Liver (tissue), 9 donors: Measurements from ENCODE around the gene TRIM63. TPM values are rescaled to one million over a fixed set of nuclear protein-coding genes. Genes with fewer than 3 reads are reported as not detected.

Source experiments
- DNase-seq: peaks from one replicate; pipeline ENCODE4 v3.0.0-alpha.2; 2017; ENCODE audit warnings: low spot score
- H3K27ac ChIP-seq, 2 donors: one replicate each; pipeline ENCODE4 v1.7.0; 2013; ENCODE audit warnings: inconsistent platforms in 2 of 2, low read length in 2 of 2, control low read depth in 1 of 2, low read depth in 1 of 2, mild to moderate bottlenecking in 1 of 2
- H3K27me3 ChIP-seq, 4 donors: one replicate each; pipeline versions ENCODE4 v1.6.1 to v1.7.0; 2013; ENCODE audit warnings: low read length in 3 of 4, inconsistent platforms in 1 of 4, mild to moderate bottlenecking in 1 of 4, moderate library complexity in 1 of 4; ENCODE audit not compliant: control insufficient read depth in 4 of 4, insufficient read depth in 4 of 4
- H3K36me3 ChIP-seq, 4 donors: one replicate each; pipeline versions ENCODE4 v1.6.1 to v1.7.0; 2013; ENCODE audit warnings: low read length in 3 of 4, mild to moderate bottlenecking in 3 of 4, low read depth in 1 of 4, moderate library complexity in 1 of 4; ENCODE audit not compliant: control insufficient read depth in 4 of 4, insufficient read depth in 3 of 4
- H3K4me1 ChIP-seq, 4 donors: one replicate each; pipeline versions ENCODE4 v1.6.1 to v1.7.0; 2013; ENCODE audit warnings: low read length in 3 of 4, mild to moderate bottlenecking in 3 of 4, moderate library complexity in 1 of 4; ENCODE audit not compliant: control insufficient read depth in 4 of 4, insufficient read depth in 4 of 4
- H3K4me3 ChIP-seq, 3 donors: one replicate each; pipeline versions ENCODE4 v1.6.1 to v1.7.0; 2013; ENCODE audit warnings: low read length in 3 of 3, control low read depth in 1 of 3, low read depth in 1 of 3, mild to moderate bottlenecking in 1 of 3
- H3K9ac ChIP-seq, 2 donors: one replicate each; pipeline ENCODE4 v1.7.0; 2013; ENCODE audit warnings: low read length in 2 of 2, mild to moderate bottlenecking in 2 of 2, moderate library complexity in 2 of 2, control low read depth in 1 of 2, low read depth in 1 of 2
- H3K9me3 ChIP-seq, 4 donors: one replicate each; pipeline versions ENCODE4 v1.6.1 to v1.7.0; 2013; ENCODE audit warnings: low read length in 3 of 4; ENCODE audit not compliant: control insufficient read depth in 4 of 4
- ATF3 ChIP-seq: IDR thresholded peaks from 2 replicates; pipeline ENCODE4 v1.6.1; 2016; ENCODE audit warnings: antibody characterized with exemption
- CTCF ChIP-seq: fragments of 150-350 bp; IDR thresholded peaks from 2 replicates; pipeline ENCODE4 v1.5.1; 2017; ENCODE audit warnings: improper control_type of control experiment, low read depth, low read length; ENCODE audit not compliant: missing input control
- EGR1 ChIP-seq, 2 donors: IDR thresholded peaks; 2 replicates each; pipeline ENCODE4 v1.6.1; 2016 to 2018; ENCODE audit warnings: antibody characterized with exemption in 2 of 2, low read depth in 2 of 2
- FOXA1 ChIP-seq: IDR thresholded peaks from 2 replicates; pipeline ENCODE4 v1.6.1; 2016; ENCODE audit warnings: antibody characterized with exemption
- FOXA2 ChIP-seq: IDR thresholded peaks from 2 replicates; pipeline ENCODE4 v1.6.1; 2016; ENCODE audit warnings: antibody characterized with exemption
- GABPA ChIP-seq, 2 donors: IDR thresholded peaks in 1 of 2; conservative IDR thresholded peaks in 1 of 2; 2 replicates each; pipeline ENCODE4 v1.6.1; 2016; ENCODE audit warnings: antibody characterized with exemption in 2 of 2, mild to moderate bottlenecking in 1 of 2, moderate library complexity in 1 of 2
- HNF4A ChIP-seq, 2 donors: conservative IDR thresholded peaks; 2 replicates each; pipeline ENCODE4 v1.6.1; 2016; ENCODE audit warnings: antibody characterized with exemption in 2 of 2, mild to moderate bottlenecking in 2 of 2
- HNF4G ChIP-seq: IDR thresholded peaks from 2 replicates; pipeline ENCODE4 v1.6.1; 2016; ENCODE audit warnings: antibody characterized with exemption
- JUND ChIP-seq, 2 donors: IDR thresholded peaks; 2 replicates each; pipeline ENCODE4 v1.6.1; 2016; ENCODE audit warnings: antibody characterized with exemption in 2 of 2
- MAX ChIP-seq: IDR thresholded peaks from 2 replicates; pipeline ENCODE4 v1.6.1; 2016; ENCODE audit warnings: antibody characterized with exemption
- NR2F2 ChIP-seq: IDR thresholded peaks from 2 replicates; pipeline ENCODE4 v1.6.1; 2016; ENCODE audit warnings: antibody characterized with exemption
- RAD21 ChIP-seq, 2 donors: IDR thresholded peaks; 2 replicates each; pipeline ENCODE4 v1.6.1; 2016; ENCODE audit warnings: antibody characterized with exemption in 2 of 2, mild to moderate bottlenecking in 2 of 2
- REST ChIP-seq: IDR thresholded peaks from 2 replicates; pipeline ENCODE4 v1.6.1; 2016; ENCODE audit warnings: antibody characterized with exemption, mild to moderate bottlenecking
- RXRA ChIP-seq, 2 donors: IDR thresholded peaks; 2 replicates each; pipeline ENCODE4 v1.6.1; 2017 to 2018; ENCODE audit warnings: antibody characterized with exemption in 2 of 2, mild to moderate bottlenecking in 1 of 2
- SP1 ChIP-seq: IDR thresholded peaks from 2 replicates; pipeline ENCODE4 v1.6.1; 2018; ENCODE audit warnings: antibody characterized with exemption, mild to moderate bottlenecking
- TAF1 ChIP-seq: conservative IDR thresholded peaks from 2 replicates; pipeline ENCODE4 v1.6.1; 2016; ENCODE audit warnings: antibody characterized with exemption, mild to moderate bottlenecking
- YY1 ChIP-seq: IDR thresholded peaks from 2 replicates; pipeline ENCODE4 v1.6.1; 2016; ENCODE audit warnings: antibody characterized with exemption, mild to moderate bottlenecking
- ZBTB33 ChIP-seq: IDR thresholded peaks from 2 replicates; pipeline ENCODE4 v1.6.1; 2016; ENCODE audit warnings: antibody characterized with exemption
- WGBS: extraction: QIAGEN DNeasy Blood & Tissue Kit; methylation state at CpG from one replicate; pipeline ENCODE4 v1.1.7; 2013; 5-methylcytosine and 5-hydroxymethylcytosine counted together
- polyA plus RNA-seq, 2 donors: library from polyadenylated mRNA; stranded (reverse) in 1 of 2; unstranded in 1 of 2; fragments of 200-250 nt in 1 of 2; fragments of >200 nt in 1 of 2; fragmentation: Nextera tagmentation in 1 of 2; extraction: Ambion mirVana in 1 of 2; gene quantifications; one replicate each; pipeline versions ENCODE4 v1.2.1 to v1.2.3, GENCODE V29; 2013 to 2015
- total RNA-seq, 2 donors: library from RNA; depleted of rRNA; stranded (reverse); fragments of >200 nt; gene quantifications; one replicate each; pipeline ENCODE4 v1.2.3, GENCODE V29; 2014
- donor health status: healthy.
- donor health status: healthy.
- donor health status: healthy.
- donor health status: healthy.
- donor health status: healthy.

Gene TRIM63
- total and polyA plus RNA-seq, 4 donors = 0.03 TPM; not detected in 3

- Histone ChIP-seq H3K9me3 (no peaks in the 10 kb centered on the region), H3K9ac (no peak overlapping the region), H3K36me3 (no peaks in the 10 kb centered on the region), H3K27me3 (no peaks in the 10 kb centered on the region), H3K27ac (no peak overlapping the region), H3K4me1 (peaks cover 0 to 3% (median 2%) of the 10 kb centered on the region in 4 donors), H3K4me3 (no peak overlapping the region)
- 81% methylated on average over 7 of the region's 7 CpGs for WGBS
- TF ChIP-seq REST (no peak), ATF3 (no peak), RAD21 (IDR thresholded peaks at IDR 0.05) (no peak), MAX (no peak), RXRA (IDR thresholded peaks at IDR 0.05) (no peak), TAF1 (no peak), HNF4A (conservative IDR thresholded peaks at IDR 0.05) (no peak), CTCF (no peak), NR2F2 (no peak), JUND (IDR thresholded peaks at IDR 0.05) (no peak), GABPA (IDR thresholded peaks at IDR 0.05 in 1 of 2, conservative IDR thresholded peaks at IDR 0.05 in 1 of 2) (no peak), FOXA1 (no peak), FOXA2 (no peak), HNF4G (no peak), ZBTB33 (no peak), EGR1 (IDR thresholded peaks at IDR 0.05; ENCODE audit: low read depth in 2 of 2) (no peak), YY1 (no peak), SP1 (no peak)
- DNase-seq = no peak
Measured at GRCh38 chr1:26029864-26030481, 37.5 kb downstream of the TRIM63 start.
